ENCODE measurements around the gene SLC44A1.

GRCh38 chr9:105390871-105391270 is 146.4 kb downstream of the SLC44A1 start:
- TF ChIP-seq CTCF (IDR thresholded peaks at IDR 0.05) (no peak), POLR2A (IDR thresholded peaks at IDR 0.05) (no peak)

All from adrenal gland (tissue), 5 donors.